IMR-90 (cell line): ENCODE data around the gene PHC2. TPM values are rescaled to one million over a fixed set of nuclear protein-coding genes. Genes with fewer than 3 reads are reported as not detected.

Experiments used
- ATAC-seq: fragments of 200-7000 bp; cut with Tn5 transposase; 2 replicates; pipeline ENCODE4 v1.9.1; 2020; ENCODE audit warnings: low read depth, mild to moderate bottlenecking, moderate library complexity
- BruUV-seq: library from RNA; stranded (reverse); fragments of 400-500 nt; replicated peaks from 2 replicates; lab custom pipeline; 2021; lab: Mats Ljungman, UMichigan
- CTCF ChIA-PET: fragments of 300-600 bp; formaldehyde crosslinking; extraction: SDS; loops from one replicate; lab custom pipeline; 2021; ENCODE audit warnings: antibody characterized with exemption; lab: Yijun Ruan, JAX
- POLR2A ChIA-PET: fragments of 300-600 bp; sonication (Branson Sonifier 250); formaldehyde crosslinking; loops from one replicate; lab custom pipeline; 2022; ENCODE audit warnings: antibody characterized with exemption; ENCODE audit not compliant: unreplicated experiment; lab: Charles Lee
- DNase-seq: peaks from one replicate; pipeline ENCODE4 v3.0.0; 2013
- H2AFZ ChIP-seq: replicated peaks from 2 replicates; pipeline ENCODE3; 2013; ENCODE audit warnings: low read length, mild to moderate bottlenecking; ENCODE audit not compliant: poor library complexity
- H2AK5ac ChIP-seq: 2 replicates; pipeline ENCODE4 v1.6.1; 2013; ENCODE audit warnings: low read depth, low read length, inconsistent platforms
- H2AK9ac ChIP-seq: replicated peaks from 2 replicates; pipeline ENCODE3; 2013; ENCODE audit warnings: mild to moderate bottlenecking, low read depth, low read length, moderate library complexity; ENCODE audit not compliant: poor library complexity
- H2BK120ac ChIP-seq: 2 replicates; pipeline ENCODE4 v1.6.1; 2013; ENCODE audit warnings: low read depth, low read length, inconsistent platforms
- H2BK15ac ChIP-seq: 3 replicates; pipeline ENCODE4 v1.6.1; 2013; ENCODE audit warnings: low read depth, low read length, inconsistent platforms
- H2BK20ac ChIP-seq: 2 replicates; pipeline ENCODE4 v1.6.1; 2013; ENCODE audit warnings: low read depth, mild to moderate bottlenecking, inconsistent platforms, low read length, moderate library complexity
- H2BK5ac ChIP-seq: 2 replicates; pipeline ENCODE4 v1.6.1; 2013; ENCODE audit warnings: mild to moderate bottlenecking, low read depth, low read length, inconsistent platforms; ENCODE audit not compliant: poor library complexity, severe bottlenecking
- H3K14ac ChIP-seq: replicated peaks from 2 replicates; pipeline ENCODE4 v1.6.1; 2013; ENCODE audit warnings: low read depth, low read length, inconsistent platforms
- H3K18ac ChIP-seq: 2 replicates; pipeline ENCODE4 v1.6.1; 2013; ENCODE audit warnings: low read depth, low read length, control low read depth
- H3K23ac ChIP-seq: 2 replicates; pipeline ENCODE4 v1.6.1; 2013; ENCODE audit warnings: low read depth, low read length, inconsistent platforms
- H3K27ac ChIP-seq: 2 replicates; pipeline ENCODE4 v1.5.1; 2013; ENCODE audit warnings: mild to moderate bottlenecking, control low read depth, low read length; ENCODE audit not compliant: insufficient read depth
- H3K27me3 ChIP-seq: 2 replicates; pipeline ENCODE4 v1.6.1; 2013; ENCODE audit warnings: low read length; ENCODE audit not compliant: control insufficient read depth, insufficient read depth
- H3K36me3 ChIP-seq: 2 replicates; pipeline ENCODE4 v1.6.1; 2013; ENCODE audit warnings: low read length, mixed read lengths; ENCODE audit not compliant: control insufficient read depth, insufficient read depth
- H3K4ac ChIP-seq: 2 replicates; pipeline ENCODE4 v1.6.1; 2013; ENCODE audit warnings: low read depth, low read length, inconsistent platforms
- H3K4me1 ChIP-seq: 2 replicates; pipeline ENCODE4 v1.6.1; 2013; ENCODE audit warnings: low read length, mixed read lengths; ENCODE audit not compliant: control insufficient read depth, insufficient read depth
- H3K4me2 ChIP-seq: 2 replicates; pipeline ENCODE4 v1.6.1; 2013; ENCODE audit warnings: low read depth, mild to moderate bottlenecking, control low read depth, low read length, moderate library complexity
- H3K4me3 ChIP-seq: 2 replicates; pipeline ENCODE4 v1.5.1; 2013; ENCODE audit warnings: low read depth, mild to moderate bottlenecking, control low read depth, low read length, moderate library complexity; ENCODE audit not compliant: insufficient read depth
- H3K56ac ChIP-seq: 2 replicates; pipeline ENCODE4 v1.6.1; 2013; ENCODE audit warnings: low read length, inconsistent platforms; ENCODE audit not compliant: insufficient read depth; ENCODE audit errors: extremely low read depth
- H3K79me1 ChIP-seq, 2 experiments: 2 replicates each; pipeline ENCODE4 v1.6.1; 2013; ENCODE audit warnings: low read length in 2 of 2, inconsistent platforms in 1 of 2, low read depth in 1 of 2
- H3K9ac ChIP-seq: 2 replicates; pipeline ENCODE4 v1.6.1; 2013; ENCODE audit warnings: low read depth, low read length, control low read depth
- H3K9me1 ChIP-seq: 2 replicates; pipeline ENCODE4 v1.6.1; 2013; ENCODE audit warnings: low read length, inconsistent platforms; ENCODE audit not compliant: insufficient read depth
- H3K9me3 ChIP-seq: 2 replicates; pipeline ENCODE4 v1.6.1; 2013; ENCODE audit warnings: low read length; ENCODE audit not compliant: control insufficient read depth, insufficient read depth
- H4K20me1 ChIP-seq: 2 replicates; pipeline ENCODE4 v1.6.1; 2013; ENCODE audit warnings: low read length, inconsistent platforms; ENCODE audit not compliant: insufficient read depth
- H4K5ac ChIP-seq: 2 replicates; pipeline ENCODE4 v1.6.1; 2013; ENCODE audit warnings: mild to moderate bottlenecking, low read depth, low read length, control low read depth
- H4K8ac ChIP-seq, 2 experiments: 2 replicates each; pipeline ENCODE4 v1.6.1; 2013; ENCODE audit warnings: low read depth in 2 of 2, low read length in 2 of 2, control low read depth in 1 of 2, inconsistent platforms in 1 of 2
- H4K91ac ChIP-seq: 2 replicates; pipeline ENCODE4 v1.6.1; 2013; ENCODE audit warnings: low read depth, low read length, inconsistent platforms; ENCODE audit not compliant: insufficient read depth
- BHLHE40 ChIP-seq: fragments of 150-350 bp; IDR thresholded peaks from 2 replicates; pipeline ENCODE4 v1.6.1; 2016; ENCODE audit warnings: mild to moderate bottlenecking, low read depth, low read length
- CEBPB ChIP-seq: IDR thresholded peaks from 2 replicates; pipeline ENCODE4 v1.6.1; 2012; ENCODE audit warnings: low read depth, low read length, improper control_type of control experiment
- CHD1 ChIP-seq: IDR thresholded peaks from 2 replicates; pipeline ENCODE4 v1.6.1; 2012; ENCODE audit warnings: low read depth, low read length, improper control_type of control experiment
- FOS ChIP-seq: fragments of 150-350 bp; IDR thresholded peaks from 2 replicates; pipeline ENCODE4 v1.6.1; 2016; ENCODE audit warnings: low read depth, low read length
- MAFK ChIP-seq: IDR thresholded peaks from 2 replicates; pipeline ENCODE4 v1.6.1; 2012; ENCODE audit warnings: low read depth, low read length, improper control_type of control experiment
- MXI1 ChIP-seq: IDR thresholded peaks from 2 replicates; pipeline ENCODE4 v1.6.1; 2012; ENCODE audit warnings: low read depth, mild to moderate bottlenecking, low read length, moderate library complexity, borderline replicate concordance
- NFE2L2 ChIP-seq: fragments of 150-350 bp; IDR thresholded peaks from 2 replicates; pipeline ENCODE4 v1.6.1; 2016; ENCODE audit warnings: low read depth, mild to moderate bottlenecking, low read length
- POLR2A ChIP-seq: IDR thresholded peaks from 2 replicates; pipeline ENCODE4 v1.6.1; 2012; ENCODE audit warnings: mild to moderate bottlenecking, low read depth, low read length
- RCOR1 ChIP-seq: IDR thresholded peaks from 2 replicates; pipeline ENCODE4 v1.6.1; 2012; ENCODE audit warnings: mild to moderate bottlenecking, low read length, improper control_type of control experiment; ENCODE audit not compliant: insufficient replicate concordance
- RFX5 ChIP-seq: IDR thresholded peaks from 2 replicates; pipeline ENCODE4 v1.8.0; 2012; ENCODE audit warnings: low read depth, mild to moderate bottlenecking, low read length, moderate library complexity
- SMC3 ChIP-seq: fragments of 150-350 bp; IDR thresholded peaks from 2 replicates; pipeline ENCODE4 v1.6.1; 2016; ENCODE audit warnings: low read depth, mild to moderate bottlenecking, antibody characterized with exemption, low read length, moderate library complexity
- WGBS, 2 experiments: methylation state at CpG; one replicate each; pipeline versions ENCODE4 v1.1.5 to v1.1.7; 2013; ENCODE audit warnings: missing lambda C conversion rate in 2 of 2; ENCODE audit not compliant: insufficient read length in 1 of 2; ENCODE audit errors: extremely low coverage in 2 of 2; 5-methylcytosine and 5-hydroxymethylcytosine counted together
- dilution Hi-C: fragments of 300-500 bp; cut with HindIII; formaldehyde crosslinking; loops from one replicate; pipeline ENCODE4 v1.14.3; 2018; ENCODE audit warnings: low sequenced_read_pairs; ENCODE audit not compliant: unreplicated experiment
- in situ Hi-C: fragments of 300-500 bp; cut with MboI; formaldehyde crosslinking; loops from 3 replicates; pipeline ENCODE4 v1.14.3; 2019; ENCODE audit warnings: low sequenced_read_pairs, inconsistent platforms, mixed read lengths
- intact Hi-C: fragments of 100-400 bp; cut with micrococcal nuclease; formaldehyde crosslinking; loops from 2 replicates; pipeline ENCODE4 v1.10.0; 2022
- polyA plus RNA-seq, 3 experiments: library from polyadenylated mRNA; depleted of rRNA; stranded (reverse); fragments of >200 nt; gene quantifications; 2 replicates each; pipeline ENCODE4 v1.2.3, GENCODE V29; 2012; ENCODE audit warnings: low replicate concordance in 1 of 3
- total RNA-seq: library from RNA; depleted of rRNA; stranded (reverse); fragments of >200 nt; gene quantifications from 2 replicates; pipeline ENCODE4 v1.2.3, GENCODE V29; 2012
- TF ChIP-seq, protein P1 (sequence below): fragments of 150-350 bp; IDR thresholded peaks from 2 replicates; pipeline ENCODE4 v1.6.1; 2016; ENCODE audit warnings: low read depth, mild to moderate bottlenecking, low read length, moderate library complexity, borderline replicate concordance
- TF ChIP-seq, protein P2 (sequence below): conservative IDR thresholded peaks from 2 replicates; pipeline ENCODE4 v1.5.1; 2012; ENCODE audit warnings: mild to moderate bottlenecking, low read depth, low read length, improper control_type of control experiment
- TF ChIP-seq, protein P3 (sequence below): fragments of 150-350 bp; IDR thresholded peaks from 2 replicates; pipeline ENCODE4 v1.6.1; 2017; ENCODE audit warnings: mild to moderate bottlenecking, antibody characterized with exemption, low read length, low read depth

PHC2 gene
- total and polyA plus RNA-seq, 2 of the 4 experiments (the other 2 are of a cell fraction), result 46.4 to 98.1 TPM

DNA sequence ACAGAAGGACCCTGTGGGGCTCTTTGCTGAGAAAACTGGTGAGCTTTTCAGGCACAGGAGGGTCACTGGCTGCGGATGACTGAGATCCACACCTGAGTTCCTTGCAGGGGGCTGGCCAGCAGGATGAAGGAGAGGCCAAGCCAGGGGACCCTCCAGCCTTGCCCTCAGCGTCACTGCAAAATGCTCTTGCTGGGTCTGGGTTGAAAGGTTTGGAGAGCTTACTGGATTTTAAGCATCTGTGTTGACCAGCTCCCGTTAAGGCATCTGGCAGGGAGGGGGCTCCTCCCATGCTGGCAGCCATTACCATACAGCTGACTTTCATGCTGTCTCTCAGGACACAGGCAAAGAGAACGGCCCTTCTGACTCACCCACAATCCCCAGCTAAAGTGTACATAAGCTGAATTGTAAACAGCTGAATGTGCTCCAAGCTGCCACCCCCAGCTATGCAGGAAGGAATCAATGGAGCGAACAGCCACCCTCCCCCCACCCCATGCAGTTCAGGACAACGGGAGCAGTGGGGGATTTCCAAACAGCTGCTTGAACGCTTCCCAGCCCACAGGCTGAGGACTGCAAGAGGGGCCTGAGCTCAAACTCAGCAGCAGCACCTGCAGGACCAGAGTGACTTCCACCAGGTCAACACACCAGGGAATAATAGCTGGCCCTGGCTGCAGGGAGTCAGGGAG is 88.7 kb downstream of the PHC2 start:
- H3K9ac ChIP-seq, result peak overlapping the region; percentile 31
- TF ChIP-seq SMC3, result peak; percentile 24; the same call in 1 of the 2 replicates
- no peak for TF ChIP-seq CHD1
- no peak for TF ChIP-seq NFE2L2
- peak; percentile 81 for TF ChIP-seq MXI1
- TF ChIP-seq CEBPB, result peak; percentile 0; the same call in 1 of the 2 replicates
- TF ChIP-seq, protein P1, sequence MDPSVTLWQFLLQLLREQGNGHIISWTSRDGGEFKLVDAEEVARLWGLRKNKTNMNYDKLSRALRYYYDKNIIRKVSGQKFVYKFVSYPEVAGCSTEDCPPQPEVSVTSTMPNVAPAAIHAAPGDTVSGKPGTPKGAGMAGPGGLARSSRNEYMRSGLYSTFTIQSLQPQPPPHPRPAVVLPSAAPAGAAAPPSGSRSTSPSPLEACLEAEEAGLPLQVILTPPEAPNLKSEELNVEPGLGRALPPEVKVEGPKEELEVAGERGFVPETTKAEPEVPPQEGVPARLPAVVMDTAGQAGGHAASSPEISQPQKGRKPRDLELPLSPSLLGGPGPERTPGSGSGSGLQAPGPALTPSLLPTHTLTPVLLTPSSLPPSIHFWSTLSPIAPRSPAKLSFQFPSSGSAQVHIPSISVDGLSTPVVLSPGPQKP, result no peak
- TF ChIP-seq, protein P2, sequence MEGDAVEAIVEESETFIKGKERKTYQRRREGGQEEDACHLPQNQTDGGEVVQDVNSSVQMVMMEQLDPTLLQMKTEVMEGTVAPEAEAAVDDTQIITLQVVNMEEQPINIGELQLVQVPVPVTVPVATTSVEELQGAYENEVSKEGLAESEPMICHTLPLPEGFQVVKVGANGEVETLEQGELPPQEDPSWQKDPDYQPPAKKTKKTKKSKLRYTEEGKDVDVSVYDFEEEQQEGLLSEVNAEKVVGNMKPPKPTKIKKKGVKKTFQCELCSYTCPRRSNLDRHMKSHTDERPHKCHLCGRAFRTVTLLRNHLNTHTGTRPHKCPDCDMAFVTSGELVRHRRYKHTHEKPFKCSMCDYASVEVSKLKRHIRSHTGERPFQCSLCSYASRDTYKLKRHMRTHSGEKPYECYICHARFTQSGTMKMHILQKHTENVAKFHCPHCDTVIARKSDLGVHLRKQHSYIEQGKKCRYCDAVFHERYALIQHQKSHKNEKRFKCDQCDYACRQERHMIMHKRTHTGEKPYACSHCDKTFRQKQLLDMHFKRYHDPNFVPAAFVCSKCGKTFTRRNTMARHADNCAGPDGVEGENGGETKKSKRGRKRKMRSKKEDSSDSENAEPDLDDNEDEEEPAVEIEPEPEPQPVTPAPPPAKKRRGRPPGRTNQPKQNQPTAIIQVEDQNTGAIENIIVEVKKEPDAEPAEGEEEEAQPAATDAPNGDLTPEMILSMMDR, result no peak
- TF ChIP-seq POLR2A, result no peak
- TF ChIP-seq RFX5, result no peak
- peak; percentile 59 for TF ChIP-seq BHLHE40
- TF ChIP-seq, protein P3, sequence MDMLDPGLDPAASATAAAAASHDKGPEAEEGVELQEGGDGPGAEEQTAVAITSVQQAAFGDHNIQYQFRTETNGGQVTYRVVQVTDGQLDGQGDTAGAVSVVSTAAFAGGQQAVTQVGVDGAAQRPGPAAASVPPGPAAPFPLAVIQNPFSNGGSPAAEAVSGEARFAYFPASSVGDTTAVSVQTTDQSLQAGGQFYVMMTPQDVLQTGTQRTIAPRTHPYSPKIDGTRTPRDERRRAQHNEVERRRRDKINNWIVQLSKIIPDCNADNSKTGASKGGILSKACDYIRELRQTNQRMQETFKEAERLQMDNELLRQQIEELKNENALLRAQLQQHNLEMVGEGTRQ, result 0 out of 2 replicates have a peak, but pooled peaks have one; percentile 11
- TF ChIP-seq RCOR1, result peak; percentile 85
- TF ChIP-seq FOS, result peak; percentile 86
- TF ChIP-seq MAFK, result peak; percentile 38; the same call in 1 of the 2 replicates

More for the DNA sequence above, 88.7 kb downstream of the PHC2 start:
- dilution Hi-C loops (no loop called here), intact Hi-C loops (no loop called here), in situ Hi-C loops (no loop called here)
- Histone ChIP-seq H3K36me3 (peaks cover 20% of the 10 kb centered on the region), H4K8ac (peak overlapping the region; percentile 1 to 48; a peak in 2 of 4 replicates), H2BK120ac (peak overlapping the region; percentile 32; the same call in 1 of the 2 replicates), H3K23ac (peak overlapping the region; percentile 61; the same call in 1 of the 2 replicates), H3K4me2 (peak overlapping the region; percentile 38), H2BK20ac (peak overlapping the region; percentile 37; the same call in 1 of the 2 replicates), H3K79me1 (peaks cover 0 to 54% of the 10 kb centered on the region in 2 experiments; a peak in 2 of 4 replicates), H2AK5ac (peak overlapping the region; percentile 87), H2BK15ac (peak overlapping the region; percentile 32; the same call in 1 of the 3 replicates), H3K27ac (peak overlapping the region; percentile 81), H3K18ac (peak overlapping the region; percentile 10), H2AFZ (peak overlapping the region; percentile 9), H4K91ac (peak overlapping the region; percentile 75), H3K4me1 (peaks cover 54% of the 10 kb centered on the region), H4K20me1 (peaks cover 91% of the 10 kb centered on the region), H3K56ac (peak overlapping the region; percentile 5; the same call in 1 of the 2 replicates), H2BK5ac (peak overlapping the region; percentile 85), H3K4ac (peak overlapping the region; percentile 70), H3K9me3 (no peaks in the 10 kb centered on the region), H3K9me1 (peaks cover 36% of the 10 kb centered on the region), H3K4me3 (no peak overlapping the region), H3K14ac (peak overlapping the region; percentile 64), H4K5ac (peak overlapping the region; percentile 11; the same call in 1 of the 2 replicates), H2AK9ac (peak overlapping the region; percentile 63), H3K27me3 (no peaks in the 10 kb centered on the region)
- no TSS peak for BruUV-seq
- POLR2A ChIA-PET, result no interaction called here
- DNase-seq (peak; percentile 99), ATAC-seq (peak; percentile 74)
- CTCF ChIA-PET, result interaction anchor here (0.6 to 0.9 kb wide), 4 partner anchors 13 to 417 kb away, joined by 3 to 4 read pairs (median 3); no protein-coding TSS in a partner anchor
- WGBS, 2 experiments, result 17% methylated on average over 1 of the region's 7 CpGs; no CpG with 5 or more reads in 1 of the 2 experiments
